Measurements from ENCODE around the gene CSF3R.

DNA sequence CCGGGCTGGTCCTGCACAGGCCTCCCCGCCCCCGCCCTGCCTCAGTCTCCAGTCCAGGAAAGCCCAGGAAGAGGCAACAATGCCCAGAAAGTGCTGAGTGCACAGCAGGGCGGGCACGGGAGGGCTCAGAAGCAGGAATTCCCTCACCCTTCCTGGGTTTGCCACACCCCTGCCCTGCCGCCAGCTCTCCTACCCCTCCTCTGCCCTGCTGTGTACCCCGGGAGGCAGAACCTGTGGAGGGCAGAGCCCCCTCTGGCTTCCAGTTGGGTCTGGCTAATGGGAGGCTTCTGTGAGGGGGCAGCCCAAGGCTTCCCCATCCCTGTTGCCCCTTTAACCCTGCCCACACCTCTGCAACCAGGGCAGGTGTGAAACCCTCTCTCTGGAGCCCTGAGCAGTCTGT lies 47.5 kb upstream of the CSF3R start:
- TF ChIP-seq, protein P1, sequence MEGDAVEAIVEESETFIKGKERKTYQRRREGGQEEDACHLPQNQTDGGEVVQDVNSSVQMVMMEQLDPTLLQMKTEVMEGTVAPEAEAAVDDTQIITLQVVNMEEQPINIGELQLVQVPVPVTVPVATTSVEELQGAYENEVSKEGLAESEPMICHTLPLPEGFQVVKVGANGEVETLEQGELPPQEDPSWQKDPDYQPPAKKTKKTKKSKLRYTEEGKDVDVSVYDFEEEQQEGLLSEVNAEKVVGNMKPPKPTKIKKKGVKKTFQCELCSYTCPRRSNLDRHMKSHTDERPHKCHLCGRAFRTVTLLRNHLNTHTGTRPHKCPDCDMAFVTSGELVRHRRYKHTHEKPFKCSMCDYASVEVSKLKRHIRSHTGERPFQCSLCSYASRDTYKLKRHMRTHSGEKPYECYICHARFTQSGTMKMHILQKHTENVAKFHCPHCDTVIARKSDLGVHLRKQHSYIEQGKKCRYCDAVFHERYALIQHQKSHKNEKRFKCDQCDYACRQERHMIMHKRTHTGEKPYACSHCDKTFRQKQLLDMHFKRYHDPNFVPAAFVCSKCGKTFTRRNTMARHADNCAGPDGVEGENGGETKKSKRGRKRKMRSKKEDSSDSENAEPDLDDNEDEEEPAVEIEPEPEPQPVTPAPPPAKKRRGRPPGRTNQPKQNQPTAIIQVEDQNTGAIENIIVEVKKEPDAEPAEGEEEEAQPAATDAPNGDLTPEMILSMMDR (conservative IDR thresholded peaks at IDR 0.05; ENCODE audit: low read length): no peak
- no peak for TF ChIP-seq EZH2phosphoT487 (IDR thresholded peaks at IDR 0.05; ENCODE audit: borderline replicate concordance, low read depth, low read length)

All from OCI-LY7 (cell line).